Measurements from ENCODE around the gene MAPKAP1.

Gene MAPKAP1

GRCh38 chr9:125655691-125656410 lies 51.2 kb downstream of the MAPKAP1 start:
- no peak for DNase-seq (ENCODE audit: low spot score)

DNA sequence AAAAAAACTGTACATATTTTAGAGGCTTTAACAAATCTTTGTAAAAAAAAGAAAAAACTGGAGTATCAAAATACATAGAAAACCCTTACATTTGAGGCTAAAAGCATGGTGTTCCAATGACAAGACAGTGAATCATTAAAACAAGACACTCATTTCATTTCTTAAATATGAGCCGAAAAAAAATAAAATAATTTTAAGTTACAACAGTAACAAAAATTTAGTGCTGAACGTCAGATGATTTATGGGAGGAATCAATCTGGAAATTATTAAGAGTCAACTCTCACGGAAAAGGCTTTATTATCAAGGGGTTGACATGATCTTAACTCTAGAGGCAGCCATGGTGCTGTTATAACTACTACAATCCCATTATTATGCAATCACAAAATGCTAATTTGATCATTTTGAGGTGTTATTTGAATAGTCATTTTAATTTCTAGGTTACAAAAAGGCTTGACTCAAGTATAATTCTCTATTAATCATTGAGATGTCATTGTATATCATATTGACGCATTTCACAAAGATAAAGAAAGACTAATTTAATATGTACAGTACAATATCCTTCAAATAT lies 51.9 kb downstream of the MAPKAP1 start:
- no peak for TF ChIP-seq CTCF (IDR thresholded peaks at IDR 0.05; ENCODE audit: extremely low read depth, missing control alignments)
- no peak for DNase-seq (ENCODE audit: low spot score)

More at GRCh38 chr9:125655691-125656410, 51.2 kb downstream of the MAPKAP1 start:
- TF ChIP-seq CTCF (IDR thresholded peaks at IDR 0.05; ENCODE audit: extremely low read depth, missing control alignments): no peak

DNA sequence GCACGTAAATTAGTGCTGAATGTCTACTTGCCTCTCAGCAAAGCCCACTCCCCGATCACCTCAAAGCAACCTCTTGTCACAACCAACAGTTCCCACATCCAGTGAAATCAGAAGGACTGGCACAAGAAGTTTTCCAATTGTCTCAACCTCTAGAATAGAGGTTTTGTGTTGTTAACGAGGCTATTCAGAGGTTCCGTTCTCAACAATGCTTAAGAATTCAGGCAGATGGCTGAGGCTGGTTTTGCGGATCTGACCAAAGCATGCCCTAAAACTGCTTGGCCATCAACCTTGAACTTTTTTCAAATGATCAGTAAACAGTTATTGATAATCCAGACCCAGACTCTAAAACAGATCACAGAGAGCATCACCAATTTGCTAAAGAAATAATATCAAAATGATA lies 52.9 kb downstream of the MAPKAP1 start:
- no peak for TF ChIP-seq CTCF (IDR thresholded peaks at IDR 0.05; ENCODE audit: extremely low read depth, missing control alignments)
- DNase-seq (ENCODE audit: low spot score): no peak

GRCh38 chr9:125653325-125653724 lies 53.7 kb downstream of the MAPKAP1 start:
- no peak for DNase-seq (ENCODE audit: low spot score)
- TF ChIP-seq CTCF (IDR thresholded peaks at IDR 0.05; ENCODE audit: extremely low read depth, missing control alignments): no peak

- no peak for DNase-seq (ENCODE audit: low spot score)
- no peak for TF ChIP-seq CTCF (IDR thresholded peaks at IDR 0.05; ENCODE audit: extremely low read depth, missing control alignments)
Measured at GRCh38 chr9:125652759-125653158, 54.2 kb downstream of the MAPKAP1 start.

GRCh38 chr9:125652233-125652594 lies 54.8 kb downstream of the MAPKAP1 start:
- no peak for TF ChIP-seq CTCF (IDR thresholded peaks at IDR 0.05; ENCODE audit: extremely low read depth, missing control alignments)
- DNase-seq (ENCODE audit: low spot score): no peak

- no peak for TF ChIP-seq CTCF (IDR thresholded peaks at IDR 0.05; ENCODE audit: extremely low read depth, missing control alignments)
- DNase-seq (ENCODE audit: low spot score): no peak
Measured at GRCh38 chr9:125651576-125652232, 55.3 kb downstream of the MAPKAP1 start.
